Hematopoietic multipotent progenitor cell treated with erythropoietin and hydrocortisone succinate and interleukin-3 and kit ligand, for 15 days (in vitro differentiated cells): Measurements from ENCODE around the gene ITSN2.

Experiments used
- DNase-seq: peaks from one replicate; pipeline ENCODE4 v3.0.0-alpha.2; 2015; ENCODE audit warnings: low spot score

ITSN2 gene

DNA sequence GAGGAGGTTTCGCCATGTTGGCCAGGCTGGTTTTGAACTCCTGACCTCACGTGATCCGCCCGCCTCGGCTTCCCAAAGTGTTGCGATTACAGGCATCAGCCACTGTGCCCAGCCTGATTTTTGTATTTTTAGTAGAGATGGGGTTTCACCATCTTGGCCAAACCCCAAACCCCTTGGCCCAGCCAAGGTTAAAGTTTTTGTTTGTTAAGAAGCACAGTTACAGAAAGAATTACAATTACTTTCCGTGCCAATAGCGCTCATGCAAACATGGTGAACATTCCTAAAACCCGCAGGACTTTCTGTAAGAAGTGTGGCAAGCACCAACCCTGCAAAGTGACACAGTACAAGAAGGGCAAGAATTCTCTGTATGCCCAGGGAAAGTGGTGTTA is 26.1 kb downstream of the ITSN2 start:
- DNase-seq: no peak

DNA sequence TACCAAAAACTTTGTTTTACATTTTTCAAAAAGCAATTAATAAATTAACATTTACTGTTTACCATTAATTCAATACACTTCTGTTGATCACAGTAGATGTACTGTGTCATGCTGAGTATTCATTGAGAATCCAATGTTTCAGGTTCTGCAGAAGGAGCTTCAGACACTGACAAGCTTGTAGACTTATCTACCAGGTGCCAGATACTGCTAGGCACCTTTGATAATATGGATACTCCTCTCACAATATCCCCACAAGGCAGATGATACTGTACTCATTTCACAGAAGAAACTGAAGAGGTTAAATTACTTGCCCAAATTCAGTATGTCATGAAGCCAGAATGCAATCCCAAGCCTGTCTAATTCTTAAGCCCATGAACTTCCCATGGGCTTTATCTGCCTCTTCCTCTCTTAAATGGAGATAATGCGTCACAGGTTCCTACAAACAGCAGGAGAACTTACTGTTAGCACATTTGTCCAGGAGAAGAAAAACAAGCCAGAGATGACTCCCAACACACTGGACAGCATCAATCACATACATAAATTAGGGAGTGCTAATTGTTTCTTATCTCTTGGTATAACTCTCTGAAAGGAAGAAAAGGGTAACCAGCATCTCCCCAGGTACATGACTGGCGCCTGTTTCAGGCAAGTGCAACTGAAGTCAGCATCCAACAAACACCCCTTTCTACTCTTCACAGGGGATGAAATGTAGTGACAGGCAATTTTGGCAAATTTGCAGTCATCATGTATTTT is 27.4 kb downstream of the ITSN2 start:
- no peak for DNase-seq

DNA sequence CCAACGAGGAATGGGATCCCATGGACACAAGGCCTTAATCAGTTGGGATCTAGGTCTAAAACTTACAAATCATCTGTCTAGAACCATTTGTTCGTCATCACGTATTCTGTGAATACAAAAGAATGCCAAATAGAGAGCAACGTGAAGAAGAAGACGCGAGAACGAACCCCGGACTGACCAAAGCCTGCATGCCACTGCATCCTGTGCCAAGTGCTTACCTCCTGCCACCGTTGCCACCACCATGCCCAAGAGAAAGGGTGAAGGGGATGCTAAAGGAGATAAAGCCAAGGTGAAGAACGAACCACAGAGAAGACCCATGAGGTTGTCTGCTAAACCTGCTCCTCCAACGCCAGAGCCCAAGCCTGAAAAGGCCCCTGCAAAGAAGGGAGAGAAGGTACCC is 30.2 kb downstream of the ITSN2 start:
- no peak for DNase-seq

DNA sequence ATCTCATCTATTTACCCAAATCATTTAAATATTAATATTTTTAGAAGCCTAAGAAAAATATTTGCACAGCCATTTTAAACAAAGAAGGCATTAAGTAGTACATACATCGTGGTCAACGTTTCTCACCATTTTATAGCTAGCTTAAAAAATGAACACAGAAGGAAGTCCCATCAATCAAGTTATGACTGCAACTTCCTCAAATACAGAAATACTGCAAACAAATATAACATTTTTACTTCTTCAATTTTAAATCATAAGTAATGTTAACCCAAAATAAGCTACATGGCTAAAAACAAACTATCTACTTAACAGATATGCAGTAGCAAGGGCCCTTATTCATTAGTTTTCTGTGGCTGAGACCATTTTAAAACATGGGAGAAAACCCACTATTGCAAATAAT is 30.6 kb downstream of the ITSN2 start:
- DNase-seq: no peak

DNA sequence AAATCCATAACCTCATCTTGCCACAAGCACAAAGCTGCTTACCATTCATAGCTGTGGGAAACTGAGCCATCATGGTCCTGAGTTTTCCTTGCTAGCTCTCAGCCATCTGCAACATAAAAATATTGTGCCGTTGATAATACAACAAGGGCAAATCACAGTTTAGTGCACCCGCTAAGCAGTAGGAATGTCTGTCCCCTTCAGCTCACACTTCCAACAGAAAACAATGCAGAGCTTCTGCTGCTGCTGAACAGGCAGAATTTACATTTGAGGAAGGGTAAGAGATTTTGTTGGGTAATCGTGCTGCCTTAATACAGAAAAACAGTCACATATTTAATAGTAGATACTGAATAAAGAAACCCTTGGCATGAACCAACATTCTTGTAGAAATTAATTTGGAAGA is 32.3 kb downstream of the ITSN2 start:
- DNase-seq: no peak

DNA sequence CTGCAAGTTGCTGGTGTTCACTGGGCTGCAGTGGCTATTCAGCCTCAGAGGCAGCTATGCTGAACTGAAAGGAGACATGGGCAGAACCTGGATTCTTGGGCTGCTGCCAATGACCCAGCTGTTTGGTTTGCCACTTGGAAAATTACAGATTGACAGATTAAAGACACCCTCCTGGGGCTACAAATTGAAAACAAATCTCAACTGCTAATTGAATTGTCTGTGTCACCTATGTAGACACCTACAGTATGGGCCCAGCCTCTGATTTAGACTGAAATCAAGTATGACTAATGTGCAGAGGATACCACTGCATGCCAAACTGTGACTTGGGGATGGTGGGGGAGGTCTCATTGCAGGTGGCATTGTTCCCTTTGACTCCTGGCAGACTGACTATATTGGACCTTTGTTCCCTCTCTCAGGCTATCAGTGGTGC is 42.8 kb downstream of the ITSN2 start:
- DNase-seq: no peak

DNA sequence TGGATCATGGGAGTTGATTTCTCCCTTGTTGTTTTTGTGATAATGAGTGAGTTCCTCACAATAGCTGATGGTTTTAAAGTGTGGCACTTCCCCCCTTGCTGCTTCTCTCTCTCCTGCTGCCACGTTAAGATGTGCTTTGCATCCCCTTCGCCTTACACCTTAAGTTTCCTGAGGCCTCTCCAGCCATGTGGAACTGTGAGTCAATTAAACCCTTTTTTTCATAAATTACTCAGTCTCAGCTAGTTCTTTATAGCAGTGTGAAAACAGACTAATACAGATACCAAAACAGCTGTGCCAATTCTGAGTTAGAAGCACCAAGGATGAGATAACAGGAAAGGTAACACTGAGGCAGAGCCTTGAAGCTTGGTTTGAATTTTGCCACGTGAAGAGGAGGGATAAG is 44.7 kb downstream of the ITSN2 start:
- DNase-seq: no peak

DNA sequence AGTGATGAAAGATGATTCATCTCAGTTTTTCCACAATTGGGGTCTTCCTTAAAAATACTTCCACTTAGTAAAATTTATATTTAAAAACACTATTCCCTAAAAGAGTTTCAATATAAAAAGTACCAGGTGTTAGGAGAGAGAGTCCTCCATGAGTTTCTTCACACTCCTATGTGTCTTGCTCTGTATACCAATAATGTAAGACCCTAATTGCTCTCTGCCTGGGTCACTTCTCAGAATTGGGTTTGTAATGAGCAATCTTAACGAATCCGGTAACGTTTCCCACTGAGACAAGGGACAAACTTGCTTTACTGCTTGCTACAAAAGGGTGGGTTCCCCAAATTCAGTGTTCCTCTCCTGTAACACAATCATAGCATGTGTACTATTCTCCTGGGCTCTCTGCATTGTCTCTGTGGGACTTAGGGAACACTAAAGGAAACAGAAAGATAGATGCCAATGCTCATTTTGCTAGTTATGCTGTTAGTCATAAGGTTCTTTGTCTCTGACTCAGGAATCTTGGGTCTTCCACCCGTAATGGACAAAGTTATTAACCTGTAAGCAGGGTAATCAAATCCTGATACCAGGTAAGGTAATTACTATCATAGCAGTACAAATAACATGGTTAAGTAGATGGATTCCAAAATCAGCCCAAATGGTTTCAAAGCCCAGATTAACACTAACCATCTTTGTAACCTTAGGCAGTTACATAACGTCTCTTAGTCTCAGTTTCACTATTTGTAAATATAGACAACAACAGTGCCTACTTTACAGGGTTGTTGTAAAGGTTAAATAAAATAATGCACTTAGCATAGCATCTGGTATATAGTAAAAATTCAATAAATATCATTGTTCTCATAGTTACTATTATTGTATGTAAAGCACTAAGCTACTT is 46.3 kb downstream of the ITSN2 start:
- no peak for DNase-seq

DNA sequence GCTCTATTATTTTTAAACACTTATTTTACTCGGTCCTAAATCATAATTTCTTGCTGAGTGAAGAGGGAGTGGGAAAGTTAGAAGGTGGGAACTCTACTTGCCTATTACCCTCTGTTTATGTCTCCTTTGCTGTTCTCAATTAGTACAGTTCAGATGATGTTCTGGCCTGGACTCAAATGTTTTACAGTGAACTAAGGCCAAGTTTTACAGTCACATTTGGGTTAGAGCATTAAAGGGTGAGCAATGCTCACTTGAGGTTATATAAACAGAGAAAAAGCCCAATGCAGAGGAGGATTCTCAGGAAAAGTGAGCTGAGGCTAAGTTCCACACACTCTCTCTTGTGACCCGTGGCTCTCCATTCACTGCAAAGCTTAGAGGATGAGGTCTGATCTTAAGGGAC is 52.4 kb downstream of the ITSN2 start:
- no peak for DNase-seq

DNA sequence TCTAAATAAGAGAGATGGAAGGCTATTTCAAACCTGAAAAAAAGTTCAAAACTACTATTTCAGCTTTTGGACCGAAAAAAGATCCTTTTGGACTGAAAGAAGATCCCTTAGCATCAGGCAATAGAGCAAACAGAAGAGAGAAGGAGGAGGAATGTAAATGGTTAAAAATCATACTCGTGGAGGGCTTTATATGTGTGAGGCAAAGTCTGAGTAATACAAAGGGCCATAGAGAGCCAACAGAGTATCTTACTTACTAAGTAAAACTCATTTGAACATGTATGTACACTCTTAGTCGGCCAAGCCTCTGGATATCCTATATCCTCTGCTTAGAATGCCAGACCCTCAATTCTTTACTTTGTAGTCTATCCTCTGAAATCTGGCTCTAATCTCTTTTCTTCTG is 55.7 kb downstream of the ITSN2 start:
- no peak for DNase-seq

DNA sequence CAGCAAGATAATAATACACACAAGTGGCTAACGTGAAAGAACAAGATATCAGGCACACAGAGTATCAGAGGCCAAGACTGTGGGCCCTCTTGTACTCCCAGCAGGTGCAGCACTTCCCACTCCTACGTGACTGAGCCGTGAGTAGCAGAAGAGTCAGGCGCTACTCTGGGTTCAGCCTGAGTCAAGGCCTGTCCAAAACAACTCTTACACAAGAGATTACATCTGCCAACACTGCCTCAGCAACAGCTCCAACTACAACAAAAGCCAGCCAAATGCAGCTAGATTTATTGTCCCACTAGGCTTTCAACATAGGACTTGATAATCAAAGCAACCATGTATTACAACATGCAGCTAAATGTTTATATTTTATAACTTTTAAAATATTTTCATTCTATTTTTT is 56.2 kb downstream of the ITSN2 start:
- no peak for DNase-seq

DNA sequence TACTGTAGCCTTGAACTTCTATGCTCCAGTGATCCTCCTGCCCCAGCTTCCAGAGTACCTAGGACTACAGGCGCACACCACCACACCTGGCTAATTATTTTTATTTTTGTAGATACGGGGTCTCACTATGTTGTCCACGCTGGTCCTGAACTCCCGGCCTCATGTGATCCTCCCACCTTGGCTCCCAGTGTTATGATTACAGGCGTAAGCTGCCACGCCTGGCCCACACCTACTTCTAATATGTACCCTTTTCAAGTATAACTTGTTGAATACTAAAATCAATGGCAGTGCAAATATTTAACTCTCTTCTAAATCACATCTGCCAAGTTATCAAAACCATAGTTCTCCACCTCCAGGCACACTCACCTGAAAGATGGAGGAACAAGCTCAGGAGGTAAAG is 58.7 kb downstream of the ITSN2 start:
- no peak for DNase-seq

DNA sequence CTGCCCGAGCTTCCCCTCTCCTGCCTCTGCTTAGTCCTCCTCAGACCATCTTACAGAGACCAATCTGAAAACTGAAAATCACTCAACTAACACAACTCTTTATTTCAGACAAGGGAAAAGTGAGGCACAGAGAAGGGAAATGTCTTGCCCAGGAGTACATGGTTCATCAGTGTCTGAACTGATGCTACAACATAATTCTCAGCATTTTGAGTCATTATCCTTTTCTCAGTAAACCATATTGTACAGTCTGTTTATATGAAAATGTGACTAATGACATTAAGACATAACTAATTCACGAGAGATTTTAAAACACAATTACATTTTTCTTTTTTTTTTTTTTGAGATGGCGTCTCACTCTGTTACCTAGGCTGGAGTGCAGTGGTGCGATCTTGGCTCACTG is 62.7 kb downstream of the ITSN2 start:
- no peak for DNase-seq

DNA sequence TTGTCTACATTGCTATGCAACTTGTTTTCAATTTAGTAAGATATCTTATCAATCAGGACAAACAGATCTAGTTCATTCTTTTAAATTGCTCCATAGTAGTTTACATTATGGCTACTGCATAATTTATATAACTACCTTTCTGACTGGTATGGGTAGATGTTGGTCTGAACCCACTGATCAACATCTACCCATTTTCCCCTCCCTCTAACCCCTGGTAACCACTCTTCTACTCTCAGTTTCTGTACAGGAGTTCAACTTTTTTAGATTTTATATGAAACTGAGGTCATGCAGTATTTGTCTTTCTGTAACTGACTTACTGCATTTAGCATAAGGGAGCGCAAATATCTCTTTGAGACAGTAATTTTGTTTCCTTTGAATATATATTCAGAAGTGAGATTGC is 73.2 kb downstream of the ITSN2 start:
- no peak for DNase-seq

DNA sequence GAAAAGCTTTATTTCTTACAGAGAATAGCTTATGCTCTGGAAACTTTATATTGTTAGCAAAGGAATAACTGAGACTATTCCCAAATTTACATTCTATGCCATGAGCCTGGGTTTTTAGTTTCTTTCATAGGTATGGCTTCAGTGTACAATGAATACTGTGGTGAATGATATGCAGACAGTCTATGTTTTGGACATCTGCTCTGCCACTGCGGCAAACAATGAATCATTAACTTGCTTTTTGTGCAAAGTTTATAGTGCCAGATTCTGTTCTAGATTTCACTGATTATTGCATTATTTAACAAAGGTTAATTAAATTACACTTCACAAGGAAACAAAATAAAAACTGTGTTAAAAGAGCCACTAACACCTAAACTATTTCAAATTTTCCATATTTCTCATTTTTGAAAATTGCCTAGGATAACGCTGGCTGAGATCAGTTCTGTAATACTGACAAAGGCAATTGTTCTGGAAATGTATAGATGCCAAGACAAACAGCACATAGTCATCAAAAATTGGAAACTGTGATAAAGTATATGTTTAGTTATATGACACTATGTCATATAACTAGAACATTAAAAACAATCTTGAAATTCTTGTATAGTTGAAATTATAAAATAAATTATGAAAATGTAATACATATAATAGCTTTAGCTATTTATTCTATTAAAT is 74.7 kb downstream of the ITSN2 start:
- no peak for DNase-seq

DNA sequence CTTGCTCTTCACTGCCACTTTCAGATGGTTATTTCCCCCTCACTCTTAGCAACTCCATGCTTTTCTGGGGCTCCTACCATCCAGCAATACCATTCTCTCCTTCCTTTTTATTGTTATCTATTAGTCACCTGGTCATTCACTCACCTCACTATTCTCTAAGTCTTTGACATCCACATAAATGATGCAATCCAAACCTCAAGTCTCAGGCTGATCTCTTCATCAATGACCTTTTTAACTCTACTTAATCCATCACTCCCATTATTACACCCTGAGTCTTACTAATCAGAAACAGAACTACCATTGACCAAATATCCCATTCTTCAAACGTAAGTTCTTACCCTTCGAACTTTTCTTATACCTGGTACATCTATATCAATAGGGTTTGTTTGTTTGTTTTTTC is 79.7 kb downstream of the ITSN2 start:
- no peak for DNase-seq

DNA sequence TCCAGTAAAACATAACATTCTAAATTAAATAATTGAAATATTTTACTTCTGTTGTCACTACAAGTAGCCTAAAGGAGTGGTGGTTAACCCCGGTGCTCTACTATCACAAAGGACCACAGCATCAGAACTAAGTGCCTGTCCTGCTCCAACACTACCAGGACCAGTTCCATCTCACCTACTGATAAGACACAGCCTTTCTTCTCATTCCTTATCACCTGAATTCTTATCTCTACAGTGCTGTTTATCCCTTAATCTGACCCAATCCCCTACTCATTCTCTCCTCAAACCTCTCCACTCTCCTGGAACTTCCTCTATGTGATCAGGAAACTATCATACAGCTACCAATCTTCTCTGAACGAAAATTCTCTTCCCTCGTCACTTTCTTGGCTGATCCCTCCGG is 80.2 kb downstream of the ITSN2 start:
- no peak for DNase-seq

DNA sequence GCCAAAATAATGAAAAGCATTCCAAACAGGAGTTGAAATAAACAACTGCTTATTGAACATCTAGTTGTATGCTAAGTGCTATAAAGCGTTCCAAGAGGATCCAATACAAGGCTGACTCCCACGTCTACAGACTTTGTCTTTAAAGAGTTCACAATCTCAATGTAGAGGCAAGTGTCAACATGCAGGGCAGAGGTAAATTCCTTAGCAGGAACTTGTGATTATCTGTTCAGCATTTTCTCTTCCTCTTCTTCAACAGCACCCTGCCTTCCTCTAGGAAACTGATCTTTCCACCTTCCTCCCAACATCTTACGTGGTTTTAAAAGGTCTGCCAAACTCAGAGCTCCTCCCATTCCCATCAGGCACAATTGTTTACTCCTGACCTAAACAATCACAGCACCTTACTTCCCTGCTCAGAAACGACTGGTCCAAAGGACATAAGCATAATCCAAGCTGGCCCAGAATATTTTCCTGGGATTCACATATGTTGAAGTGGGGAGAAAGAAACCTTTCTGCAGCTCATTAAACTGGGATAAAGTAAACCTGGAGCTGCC is 83.9 kb downstream of the ITSN2 start:
- no peak for DNase-seq

DNA sequence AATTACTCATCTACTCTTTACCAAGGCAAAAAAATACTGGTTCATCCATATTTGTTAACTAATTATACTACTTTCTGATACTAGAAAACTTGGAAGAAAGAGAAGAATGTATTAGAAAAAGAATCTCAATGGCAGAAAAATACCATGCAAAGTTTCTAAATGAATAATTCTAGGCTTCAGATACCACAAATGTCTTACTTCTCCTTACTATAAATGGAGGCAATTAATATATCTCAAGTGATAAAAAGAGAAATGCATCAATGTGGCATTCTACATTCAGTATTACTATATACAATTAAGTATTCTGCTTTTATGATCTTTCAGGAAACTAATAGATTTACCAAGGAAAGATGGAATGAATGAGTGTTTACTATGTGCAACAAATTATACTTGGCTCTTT is 85.5 kb downstream of the ITSN2 start:
- DNase-seq: no peak

DNA sequence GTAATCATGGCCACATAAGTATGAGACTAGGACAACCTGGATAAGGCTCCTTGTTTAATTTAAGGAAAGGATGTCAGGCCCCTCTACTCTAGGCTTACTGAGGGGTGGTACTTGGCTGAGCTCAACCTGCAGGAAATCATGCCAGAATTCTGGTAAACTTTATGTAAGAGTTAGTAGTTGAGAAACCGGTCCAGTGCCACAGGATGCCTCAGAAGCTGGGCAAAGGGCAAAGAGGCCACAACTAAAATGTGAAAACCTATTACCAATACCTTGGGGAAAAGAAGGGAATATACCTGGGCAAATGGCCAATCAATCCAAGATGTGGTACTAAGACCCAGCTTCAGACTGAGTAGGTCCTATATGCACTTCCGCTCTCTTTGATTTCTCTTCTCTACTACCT is 86.7 kb downstream of the ITSN2 start:
- DNase-seq: no peak

DNA sequence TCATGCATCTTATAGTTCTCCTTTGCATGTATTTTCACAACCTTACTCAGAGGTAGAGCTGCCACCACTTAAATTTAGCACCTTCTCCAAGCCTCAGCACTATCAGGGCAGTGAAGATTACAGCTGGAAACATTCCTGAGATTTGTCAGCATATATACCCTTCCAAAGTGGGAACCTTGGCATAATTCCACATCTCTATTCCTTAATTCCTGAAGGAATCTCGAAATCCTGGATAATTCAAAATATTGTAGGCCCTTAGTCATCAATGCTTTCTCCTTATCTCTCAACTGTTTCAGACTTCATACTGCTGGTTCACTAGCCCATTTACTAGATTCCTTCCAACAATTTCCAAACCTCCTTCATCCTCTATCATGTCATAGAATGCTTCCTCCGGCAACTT is 87.4 kb downstream of the ITSN2 start:
- DNase-seq: no peak

DNA sequence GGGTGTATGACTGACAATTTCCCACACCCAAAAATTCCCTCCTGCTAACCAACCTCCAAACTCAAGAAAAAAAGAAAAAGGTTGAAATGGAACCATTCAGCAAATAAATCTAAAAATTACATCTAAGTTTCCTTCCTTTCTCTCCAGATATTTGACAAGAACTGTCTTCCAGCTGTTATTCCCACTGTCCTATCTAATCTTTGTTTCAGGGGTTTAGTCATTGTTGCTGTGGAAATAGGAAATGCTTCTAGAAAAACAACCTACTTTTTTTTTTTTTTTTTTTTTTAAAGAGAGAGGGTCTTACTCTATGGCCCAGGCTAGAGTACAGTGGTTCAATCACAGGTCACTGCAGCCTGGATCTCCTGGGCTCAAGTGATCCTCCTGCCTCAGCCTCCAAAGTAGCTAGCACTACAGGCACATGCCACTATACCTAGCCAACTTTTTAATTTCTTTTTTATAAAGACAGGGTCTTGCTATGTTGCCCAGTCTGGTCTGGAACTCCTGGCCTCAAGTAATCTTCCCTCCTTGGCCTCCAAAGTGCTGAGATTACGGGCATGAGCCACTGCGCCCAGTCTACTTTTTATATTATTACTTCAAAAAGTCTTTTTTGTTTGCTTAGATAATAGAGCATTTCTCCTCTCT is 88.1 kb downstream of the ITSN2 start:
- DNase-seq: no peak
